Tibial nerve (tissue), 4 donors: Measurements from ENCODE around the gene PYDC1. TPM values are rescaled to one million over a fixed set of nuclear protein-coding genes. Genes with fewer than 3 reads are reported as not detected.
A peak's percentile ranks its signal among the peaks of the same experiment; 100 is the strongest.

ENCODE experiments used
- DNase-seq, 2 donors: peaks; one replicate each; pipeline ENCODE4 v3.0.0-alpha.2; 2019; ENCODE audit warnings: low spot score in 2 of 2
- H3K27ac ChIP-seq, 4 donors: fragments of 200-600 bp; sonication (generic) in 3 of 4; one replicate each; pipeline ENCODE4 v1.5.1; 2017 to 2019; ENCODE audit warnings: mild to moderate bottlenecking in 1 of 4
- H3K27me3 ChIP-seq, 2 donors: fragments of 200-600 bp; sonication (generic) in 1 of 2; one replicate each; pipeline versions ENCODE4 v1.5.1 to v1.6.0; 2017 to 2019
- H3K36me3 ChIP-seq, 3 donors: fragments of 200-600 bp; sonication (generic); one replicate each; pipeline ENCODE4 v1.5.1; 2018 to 2019
- H3K4me1 ChIP-seq, 4 donors: fragments of 200-600 bp; sonication (generic) in 3 of 4; one replicate each; pipeline ENCODE4 v1.5.1; 2017 to 2019
- H3K4me3 ChIP-seq, 4 donors: fragments of 200-600 bp; sonication (generic) in 3 of 4; one replicate each; pipeline ENCODE4 v1.5.1; 2017 to 2019; ENCODE audit warnings: mild to moderate bottlenecking in 1 of 4, moderate library complexity in 1 of 4
- H3K9me3 ChIP-seq, 4 donors: fragments of 200-600 bp; sonication (generic) in 3 of 4; one replicate each; pipeline ENCODE4 v1.5.1; 2017 to 2019
- CTCF ChIP-seq, 5 experiments: fragments of 200-600 bp in 3 of 5; fragments of 450-650 bp in 2 of 5; sonication (generic) in 3 of 5; IDR thresholded peaks; one replicate each; pipeline ENCODE4 v1.5.1; 2016 to 2019; ENCODE audit warnings: antibody characterized with exemption in 5 of 5, mild to moderate bottlenecking in 3 of 5, moderate library complexity in 2 of 5
- EP300 ChIP-seq, 2 donors: sonication (generic); formaldehyde crosslinking; IDR thresholded peaks; one replicate each; pipeline ENCODE4 v1.6.1; 2017; ENCODE audit warnings: antibody characterized with exemption in 2 of 2, mild to moderate bottlenecking in 1 of 2
- POLR2A ChIP-seq, 2 donors: fragments of 450-650 bp; IDR thresholded peaks; one replicate each; pipeline ENCODE4 v1.6.1; 2017; ENCODE audit warnings: antibody characterized with exemption in 2 of 2, mild to moderate bottlenecking in 2 of 2, moderate library complexity in 2 of 2
- WGBS, 2 donors: methylation state at CpG; one replicate each; pipeline ENCODE4 v1.1.5; 2018; 5-methylcytosine and 5-hydroxymethylcytosine counted together
- total RNA-seq, 4 donors: library from RNA; depleted of rRNA; stranded (reverse); fragments of >200 nt; gene quantifications; one replicate each; pipeline ENCODE4 v1.1.0, GENCODE V29; 2016

PYDC1 gene
- total RNA-seq, 4 donors from 2014 or later: 5.5 TPM; not detected in 3

- Histone ChIP-seq H3K36me3 (no peaks in the 10 kb centered on the region), H3K27me3 (no peaks in the 10 kb centered on the region), H3K27ac (no peak overlapping the region), H3K4me1 (peaks cover 0 to 7% (median 0%) of the 10 kb centered on the region in 4 donors), H3K4me3 (no peak overlapping the region), H3K9me3 (no peaks in the 10 kb centered on the region)
- no peak for TF ChIP-seq CTCF (IDR thresholded peaks at IDR 0.05)
- no peak for TF ChIP-seq POLR2A (IDR thresholded peaks at IDR 0.05)
- TF ChIP-seq EP300 (IDR thresholded peaks at IDR 0.05): no peak
- WGBS, 2 donors: 78 to 93% methylated on average over 4 of the region's 4 CpGs
- no peak for DNase-seq
Observed at GRCh38 chr16:31258366-31258765, 41.4 kb upstream of the PYDC1 start.

GRCh38 chr16:31256466-31256865, 39.5 kb upstream of the PYDC1 start:
- peaks cover 0 to 7% (median 0%) of the 10 kb centered on the region in 4 donors for H3K4me1 ChIP-seq
- no peaks in the 10 kb centered on the region for H3K9me3 ChIP-seq
- H3K36me3 ChIP-seq: no peaks in the 10 kb centered on the region
- H3K27ac ChIP-seq: no peak overlapping the region
- DNase-seq: no peak
- H3K27me3 ChIP-seq: no peaks in the 10 kb centered on the region
- WGBS, 2 donors: 79 to 83% methylated on average over 8 of the region's 8 CpGs
- H3K4me3 ChIP-seq: no peak overlapping the region
- TF ChIP-seq EP300 (IDR thresholded peaks at IDR 0.05) (no peak), CTCF (IDR thresholded peaks at IDR 0.05) (no peak), POLR2A (IDR thresholded peaks at IDR 0.05) (no peak)

GRCh38 chr16:31253642-31254045, 36.7 kb upstream of the PYDC1 start:
- no peaks in the 10 kb centered on the region for H3K36me3 ChIP-seq
- H3K27me3 ChIP-seq: no peaks in the 10 kb centered on the region
- H3K4me1 ChIP-seq: no peaks in the 10 kb centered on the region
- no peaks in the 10 kb centered on the region for H3K9me3 ChIP-seq
- 30 to 36% methylated on average over 5 of the region's 5 CpGs for WGBS, 2 donors
- H3K27ac ChIP-seq: no peak overlapping the region
- no peak overlapping the region for H3K4me3 ChIP-seq
- TF ChIP-seq CTCF (IDR thresholded peaks at IDR 0.05) (no peak), EP300 (IDR thresholded peaks at IDR 0.05) (peak in 1 of 2 donors; percentile 15)
- DNase-seq: peak in 1 of 2 donors; percentile 28

GRCh38 chr16:31251435-31251834, 34.5 kb upstream of the PYDC1 start:
- WGBS, 2 donors: 95 to 99% methylated on average over 5 of the region's 5 CpGs
- H3K36me3 ChIP-seq: no peaks in the 10 kb centered on the region
- TF ChIP-seq POLR2A (IDR thresholded peaks at IDR 0.05): no peak
- no peak for TF ChIP-seq CTCF (IDR thresholded peaks at IDR 0.05)
- no peak for TF ChIP-seq EP300 (IDR thresholded peaks at IDR 0.05)
- DNase-seq: no peak
- H3K4me1 ChIP-seq: no peaks in the 10 kb centered on the region
- no peaks in the 10 kb centered on the region for H3K27me3 ChIP-seq
- H3K9me3 ChIP-seq: no peaks in the 10 kb centered on the region
- no peak overlapping the region for H3K4me3 ChIP-seq
- H3K27ac ChIP-seq: no peak overlapping the region

GRCh38 chr16:31250782-31251384, 33.9 kb upstream of the PYDC1 start:
- Histone ChIP-seq H3K27ac (no peak overlapping the region), H3K9me3 (no peaks in the 10 kb centered on the region), H3K4me3 (no peak overlapping the region), H3K4me1 (no peaks in the 10 kb centered on the region), H3K36me3 (no peaks in the 10 kb centered on the region), H3K27me3 (no peaks in the 10 kb centered on the region)
- TF ChIP-seq POLR2A (IDR thresholded peaks at IDR 0.05): no peak
- TF ChIP-seq EP300 (IDR thresholded peaks at IDR 0.05): no peak
- no peak for TF ChIP-seq CTCF (IDR thresholded peaks at IDR 0.05)
- DNase-seq: no peak
- 82 to 91% methylated on average over 7 of the region's 7 CpGs for WGBS, 2 donors
